HG03095 (cell line): ENCODE data around the gene MGRN1.
"Not testable (repeated sequence)": the region's sequence is repeated elsewhere in the genome, so short reads cannot be mapped to it uniquely, and the experiment has no call there.

ENCODE experiments used
- ATAC-seq: cut with Tn5 transposase; IDR thresholded peaks from one replicate; pipeline ENCODE4 v1.9.1; 2021; ENCODE audit warnings: moderate library complexity; ENCODE audit not compliant: unreplicated experiment

MGRN1 gene

GRCh38 chr16:4726616-4727015 is 102.0 kb downstream of the MGRN1 start:
- no peak for ATAC-seq

- no peak for ATAC-seq
Measured at GRCh38 chr16:4728676-4729075, 104.0 kb downstream of the MGRN1 start.

- ATAC-seq, result no peak
Measured at GRCh38 chr16:4729876-4730275, 105.2 kb downstream of the MGRN1 start.

- ATAC-seq, result no peak
Measured at GRCh38 chr16:4733211-4733742, 108.7 kb downstream of the MGRN1 start.

- ATAC-seq, result no peak
Measured at GRCh38 chr16:4733747-4734062, 109.1 kb downstream of the MGRN1 start.

GRCh38 chr16:4734063-4734729 is 109.6 kb downstream of the MGRN1 start, which contains the start of the genes ANKS3 and DNAAF8:
TSS of gene ANKS3 (minus strand) at chr16:4734271. CDS start at chr16:4730149, 4,122 bp downstream.
TSS of gene DNAAF8 (plus strand) at chr16:4734537. CDS start at chr16:4736515, 1,978 bp downstream.
- peak; percentile 67 for ATAC-seq

- peak; percentile 54 for ATAC-seq
Measured at GRCh38 chr16:4734730-4735535, 110.3 kb downstream of the MGRN1 start.

- ATAC-seq, result no peak
Measured at GRCh38 chr16:4736546-4736945, 111.9 kb downstream of the MGRN1 start.

- ATAC-seq, result no peak
Measured at GRCh38 chr16:4737545-4737944, 112.9 kb downstream of the MGRN1 start.

- not testable (repeated sequence) for ATAC-seq
Measured at GRCh38 chr16:4738370-4738769, 113.7 kb downstream of the MGRN1 start.
